ENCODE data around the gene CSTF2.

CSTF2 gene

GRCh38 chrX:100830547-100830946 lies 10.4 kb downstream of the CSTF2 start:
- no peak for DNase-seq
- Histone ChIP-seq H3K4me3 (no peak overlapping the region), H3K36me3 (peaks cover 0 to 48% (median 24%) of the 10 kb centered on the region in 3 donors), H3K4me1 (no peaks in the 10 kb centered on the region), H3K27ac (no peak overlapping the region), H3K9me3 (no peaks in the 10 kb centered on the region), H3K27me3 (no peaks in the 10 kb centered on the region)
- intact Hi-C loops (cut with DNase I; ENCODE audit: low total_unique reads) = no loop called here
- TF ChIP-seq CTCF (IDR thresholded peaks at IDR 0.05) = no peak

GRCh38 chrX:100831219-100831946 lies 11.2 kb downstream of the CSTF2 start:
- no peak overlapping the region for H3K27ac ChIP-seq

GRCh38 chrX:100850317-100850716 lies 30.1 kb downstream of the CSTF2 start:
- no peak for DNase-seq
- no peaks in the 10 kb centered on the region for H3K36me3 ChIP-seq
- H3K9me3 ChIP-seq = no peaks in the 10 kb centered on the region
- no peaks in the 10 kb centered on the region for H3K4me1 ChIP-seq
- TF ChIP-seq CTCF (IDR thresholded peaks at IDR 0.05) = no peak
- no peak overlapping the region for H3K4me3 ChIP-seq
- H3K27me3 ChIP-seq = no peaks in the 10 kb centered on the region
- intact Hi-C loops (cut with DNase I; ENCODE audit: low total_unique reads) = no loop called here
- no peak overlapping the region for H3K27ac ChIP-seq

More at GRCh38 chrX:100831219-100831946, 11.2 kb downstream of the CSTF2 start:
- Histone ChIP-seq H3K4me3 (no peak overlapping the region), H3K27me3 (no peaks in the 10 kb centered on the region), H3K36me3 (peaks cover 0 to 48% (median 24%) of the 10 kb centered on the region in 3 donors), H3K9me3 (no peaks in the 10 kb centered on the region), H3K4me1 (no peaks in the 10 kb centered on the region)
- DNase-seq = no peak
- no peak for TF ChIP-seq CTCF (IDR thresholded peaks at IDR 0.05)
- intact Hi-C loops (cut with DNase I; ENCODE audit: low total_unique reads) = no loop called here

GRCh38 chrX:100852810-100853209 lies 32.6 kb downstream of the CSTF2 start:
- Histone ChIP-seq H3K36me3 (no peaks in the 10 kb centered on the region), H3K27ac (no peak overlapping the region), H3K4me3 (no peak overlapping the region), H3K9me3 (peaks cover 0 to 5% (median 0%) of the 10 kb centered on the region in 3 donors), H3K27me3 (no peaks in the 10 kb centered on the region), H3K4me1 (no peaks in the 10 kb centered on the region)
- DNase-seq = no peak
- TF ChIP-seq CTCF (IDR thresholded peaks at IDR 0.05) = no peak
- intact Hi-C loops (cut with DNase I; ENCODE audit: low total_unique reads) = no loop called here

GRCh38 chrX:100863326-100863864 lies 43.2 kb downstream of the CSTF2 start:
- Histone ChIP-seq H3K27me3 (no peaks in the 10 kb centered on the region), H3K36me3 (no peaks in the 10 kb centered on the region), H3K4me3 (no peak overlapping the region), H3K4me1 (no peaks in the 10 kb centered on the region), H3K27ac (no peak overlapping the region), H3K9me3 (no peaks in the 10 kb centered on the region)
- no peak for TF ChIP-seq CTCF (IDR thresholded peaks at IDR 0.05)
- intact Hi-C loops (cut with DNase I; ENCODE audit: low total_unique reads) = no loop called here
- DNase-seq = no peak

All from tibial artery (tissue), 4 donors.